PC-3 (cell line): Measurements from ENCODE around the gene SELPLG. TPM values are rescaled to one million over a fixed set of nuclear protein-coding genes. Genes with fewer than 3 reads are reported as not detected.

ENCODE experiments used
- ATAC-seq: fragments of 200-7000 bp; cut with Tn5 transposase; 2 replicates; pipeline ENCODE4 v1.9.1; 2020; ENCODE audit warnings: mild to moderate bottlenecking, moderate library complexity
- BruUV-seq: library from RNA; stranded (reverse); fragments of 400-500 nt; replicated peaks from 2 replicates; lab custom pipeline; 2021; lab: Mats Ljungman, UMichigan
- CTCF ChIA-PET: fragments of 300-600 bp; sonication (Branson Sonifier 250); formaldehyde crosslinking; loops from one replicate; lab custom pipeline; 2022; ENCODE audit warnings: antibody characterized with exemption; lab: Charles Lee
- POLR2A ChIA-PET: fragments of 300-600 bp; sonication (Branson Sonifier 250); formaldehyde crosslinking; loops from one replicate; lab custom pipeline; 2022; ENCODE audit warnings: antibody characterized with exemption; ENCODE audit not compliant: unreplicated experiment; lab: Charles Lee
- DNase-seq: peaks from one replicate; pipeline ENCODE4 v3.0.0-alpha.2; 2015
- H2AFZ ChIP-seq: fragments of 300-600 bp; sonication (generic); 2 replicates; pipeline ENCODE4 v1.6.0; 2016; ENCODE audit warnings: antibody characterized with exemption, low read length
- H3F3A ChIP-seq: fragments of 300-600 bp; sonication (generic); one replicate; pipeline ENCODE4 v1.6.0; 2017; ENCODE audit warnings: antibody characterized with exemption, low read length, control low read depth, mild to moderate bottlenecking; ENCODE audit not compliant: unreplicated experiment
- H3K27ac ChIP-seq: fragments of 300-600 bp; sonication (generic); 2 replicates; pipeline ENCODE4 v1.5.1; 2016; ENCODE audit warnings: mild to moderate bottlenecking, low read length
- H3K27me3 ChIP-seq: fragments of 300-600 bp; sonication (generic); 2 replicates; pipeline ENCODE4 v1.6.1; 2016; ENCODE audit warnings: low read length, mixed read lengths
- H3K36me3 ChIP-seq: fragments of 300-600 bp; sonication (generic); 2 replicates; pipeline ENCODE4 v1.6.1; 2016; ENCODE audit warnings: low read depth, mixed run types, low read length, mixed read lengths
- H3K4me1 ChIP-seq: fragments of 300-600 bp; sonication (generic); 2 replicates; pipeline ENCODE4 v1.5.1; 2016; ENCODE audit warnings: low read length; ENCODE audit not compliant: insufficient read depth
- H3K4me2 ChIP-seq: fragments of 300-600 bp; sonication (generic); 2 replicates; pipeline ENCODE4 v1.6.0; 2016; ENCODE audit warnings: low read length
- H3K4me3 ChIP-seq: fragments of 300-600 bp; sonication (generic); 2 replicates; pipeline ENCODE4 v1.5.1; 2016; ENCODE audit warnings: mild to moderate bottlenecking, low read length, mixed read lengths
- H3K79me2 ChIP-seq: fragments of 300-600 bp; sonication (generic); 2 replicates; pipeline ENCODE4 v1.6.1; 2017; ENCODE audit warnings: low read length, mixed read lengths
- H3K9ac ChIP-seq: fragments of 300-600 bp; sonication (generic); 2 replicates; pipeline ENCODE4 v1.6.0; 2016; ENCODE audit warnings: mild to moderate bottlenecking, low read length
- H3K9me2 ChIP-seq: fragments of 300-600 bp; sonication (generic); replicated peaks from 2 replicates; pipeline ENCODE4 v1.6.1; 2016; ENCODE audit warnings: mixed run types, low read length, mixed read lengths
- H3K9me3 ChIP-seq: fragments of 300-600 bp; sonication (generic); 2 replicates; pipeline ENCODE4 v1.6.1; 2016; ENCODE audit warnings: low read length, mixed read lengths
- H4K20me1 ChIP-seq: fragments of 300-600 bp; sonication (generic); 2 replicates; pipeline ENCODE4 v1.6.1; 2016; ENCODE audit warnings: low read length, mixed read lengths
- CTCF ChIP-seq: fragments of 300-600 bp; sonication (generic); conservative IDR thresholded peaks from 2 replicates; pipeline ENCODE4 v1.5.1; 2017; ENCODE audit warnings: antibody characterized with exemption, low read depth, mild to moderate bottlenecking, low read length
- EZH2 ChIP-seq: fragments of 300-600 bp; sonication (generic); IDR thresholded peaks from one replicate; pipeline ENCODE4 v1.6.1; 2017; ENCODE audit warnings: antibody characterized with exemption, mild to moderate bottlenecking, low read length; ENCODE audit not compliant: unreplicated experiment
- EZH2phosphoT487 ChIP-seq: fragments of 300-600 bp; sonication (generic); IDR thresholded peaks from 2 replicates; pipeline ENCODE4 v1.6.1; 2018; ENCODE audit warnings: mild to moderate bottlenecking, antibody characterized with exemption, low read length, borderline replicate concordance
- intact Hi-C: fragments of 100-400 bp; cut with micrococcal nuclease; formaldehyde crosslinking; loops from 2 replicates; pipeline ENCODE4 v1.9.0; 2023
- total RNA-seq: library from RNA; depleted of rRNA; stranded (reverse); fragments of >200 nt; gene quantifications from 2 replicates; pipeline ENCODE4 v1.2.3, GENCODE V29; 2014

SELPLG gene
- total RNA-seq, 1 experiment from 2014 or later = 0.73 TPM

- Histone ChIP-seq H3K4me3 (no peak overlapping the region), H3K36me3 (no peaks in the 10 kb centered on the region), H2AFZ (no peak overlapping the region), H3K4me1 (no peaks in the 10 kb centered on the region; the same call in 1 of the 2 replicates), H3K4me2 (no peak overlapping the region), H3F3A (no peaks in the 10 kb centered on the region), H4K20me1 (no peaks in the 10 kb centered on the region), H3K9me2 (no peaks in the 10 kb centered on the region), H3K9me3 (no peaks in the 10 kb centered on the region), H3K9ac (no peak overlapping the region), H3K27me3 (no peaks in the 10 kb centered on the region), H3K27ac (no peak overlapping the region), H3K79me2 (no peaks in the 10 kb centered on the region)
- TF ChIP-seq EZH2 (no peak), CTCF (no peak), EZH2phosphoT487 (no peak)
- ChIA-PET CTCF (no interaction called here), POLR2A (interaction anchor here (0.6 kb wide), 1 partner anchor 15 kb away, joined by 3 read pairs; no protein-coding TSS in a partner anchor)
- BruUV-seq = no TSS peak
- ATAC-seq = no peak
- intact Hi-C loops = no loop called here
- no peak for DNase-seq
These were observed 4.6 kb upstream of the SELPLG start for GRCh38 chr12:108638141-108638827.

GRCh38 chr12:108637222-108637971 is 3.7 kb upstream of the SELPLG start:
- DNase-seq = no peak
- Histone ChIP-seq H3K4me3 (no peak overlapping the region), H3F3A (no peaks in the 10 kb centered on the region), H3K27me3 (no peaks in the 10 kb centered on the region), H3K9me2 (no peaks in the 10 kb centered on the region), H3K36me3 (no peaks in the 10 kb centered on the region), H4K20me1 (no peaks in the 10 kb centered on the region), H3K9me3 (no peaks in the 10 kb centered on the region), H3K4me2 (no peak overlapping the region), H3K27ac (no peak overlapping the region), H3K79me2 (no peaks in the 10 kb centered on the region), H3K9ac (no peak overlapping the region), H2AFZ (no peak overlapping the region), H3K4me1 (no peaks in the 10 kb centered on the region; the same call in 1 of the 2 replicates)
- ATAC-seq = no peak
- ChIA-PET CTCF (no interaction called here), POLR2A (interaction anchor here (0.6 kb wide), 1 partner anchor 16 kb away, joined by 3 read pairs; no protein-coding TSS in a partner anchor)
- intact Hi-C loops = no loop called here
- no peak for TF ChIP-seq CTCF
- no peak for TF ChIP-seq EZH2
- no peak for TF ChIP-seq EZH2phosphoT487
- no TSS peak for BruUV-seq
